ENCODE data around the gene SH3BP1.

Gene SH3BP1

DNA sequence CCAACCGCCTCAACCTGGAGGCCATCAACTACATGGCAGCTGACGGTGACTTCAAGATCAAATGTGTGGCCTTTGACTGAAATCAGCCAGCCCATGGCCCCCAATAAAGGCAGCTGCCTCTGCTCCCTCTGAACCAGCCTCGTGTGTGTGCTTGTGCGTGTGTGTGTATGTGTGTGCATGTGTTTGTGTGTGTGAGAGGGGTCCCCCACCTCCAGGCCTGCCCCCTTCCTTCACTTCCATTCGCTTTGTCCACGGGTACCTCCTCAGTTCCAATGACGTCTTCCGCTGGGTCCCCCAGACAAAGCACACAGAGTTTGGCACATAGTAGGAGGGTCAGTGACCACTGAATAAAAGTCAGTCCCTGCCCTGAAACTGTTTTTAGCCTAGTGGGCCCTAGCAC, 40.2 kb downstream of the SH3BP1 start:
- peak overlapping the region; percentile 13; the same call in 1 of the 2 replicates for H3K27ac ChIP-seq
- TF ChIP-seq ZFX (IDR thresholded peaks at IDR 0.05; ENCODE audit: borderline replicate concordance) (no peak), CTCF (IDR thresholded peaks at IDR 0.05) (no peak)

DNA sequence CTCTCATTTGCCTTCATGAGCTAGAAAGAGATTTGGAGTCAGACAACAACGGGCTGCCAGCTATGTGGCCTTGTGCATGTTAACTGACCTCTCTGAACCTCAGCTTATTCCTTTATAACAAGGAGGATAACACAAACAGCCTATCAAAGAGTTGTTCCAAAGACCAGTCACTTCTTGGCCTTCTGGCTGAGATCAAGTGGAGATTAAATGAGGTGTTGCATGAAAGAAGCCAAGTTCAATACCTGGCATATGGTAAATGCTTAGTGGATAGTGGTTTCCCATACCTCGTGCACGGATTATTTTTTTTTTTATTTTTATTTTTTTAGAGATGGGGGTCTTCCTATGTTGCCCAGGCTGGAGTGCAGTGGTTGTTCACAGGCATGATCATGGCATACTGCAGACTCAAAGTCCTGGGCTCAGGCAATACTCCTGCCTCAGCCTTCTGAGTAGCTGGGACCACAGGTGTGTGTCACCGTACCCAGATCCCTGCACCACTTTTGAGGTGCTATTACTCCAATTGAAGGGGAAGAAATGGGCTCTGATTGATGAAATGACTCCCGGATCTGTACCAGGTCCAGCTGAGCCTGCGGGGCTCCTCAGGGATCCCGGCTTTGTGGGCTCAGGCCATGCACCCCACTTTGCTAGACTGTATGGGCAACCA, 40.9 kb downstream of the SH3BP1 start:
- TF ChIP-seq CTCF (IDR thresholded peaks at IDR 0.05) (no peak), ZFX (IDR thresholded peaks at IDR 0.05; ENCODE audit: borderline replicate concordance) (no peak)
- H3K27ac ChIP-seq: peak overlapping the region; percentile 13; the same call in 1 of the 2 replicates

- no peak overlapping the region for H3K27ac ChIP-seq
- TF ChIP-seq ZFX (IDR thresholded peaks at IDR 0.05; ENCODE audit: borderline replicate concordance): no peak
- no peak for TF ChIP-seq CTCF (IDR thresholded peaks at IDR 0.05)
Observed at GRCh38 chr22:37681001-37681424, 41.5 kb downstream of the SH3BP1 start.

GRCh38 chr22:37681556-37682049, 42.1 kb downstream of the SH3BP1 start:
- H3K27ac ChIP-seq: no peak overlapping the region
- no peak for TF ChIP-seq ZFX (IDR thresholded peaks at IDR 0.05; ENCODE audit: borderline replicate concordance)
- peak; percentile 92 for TF ChIP-seq CTCF (IDR thresholded peaks at IDR 0.05)

DNA sequence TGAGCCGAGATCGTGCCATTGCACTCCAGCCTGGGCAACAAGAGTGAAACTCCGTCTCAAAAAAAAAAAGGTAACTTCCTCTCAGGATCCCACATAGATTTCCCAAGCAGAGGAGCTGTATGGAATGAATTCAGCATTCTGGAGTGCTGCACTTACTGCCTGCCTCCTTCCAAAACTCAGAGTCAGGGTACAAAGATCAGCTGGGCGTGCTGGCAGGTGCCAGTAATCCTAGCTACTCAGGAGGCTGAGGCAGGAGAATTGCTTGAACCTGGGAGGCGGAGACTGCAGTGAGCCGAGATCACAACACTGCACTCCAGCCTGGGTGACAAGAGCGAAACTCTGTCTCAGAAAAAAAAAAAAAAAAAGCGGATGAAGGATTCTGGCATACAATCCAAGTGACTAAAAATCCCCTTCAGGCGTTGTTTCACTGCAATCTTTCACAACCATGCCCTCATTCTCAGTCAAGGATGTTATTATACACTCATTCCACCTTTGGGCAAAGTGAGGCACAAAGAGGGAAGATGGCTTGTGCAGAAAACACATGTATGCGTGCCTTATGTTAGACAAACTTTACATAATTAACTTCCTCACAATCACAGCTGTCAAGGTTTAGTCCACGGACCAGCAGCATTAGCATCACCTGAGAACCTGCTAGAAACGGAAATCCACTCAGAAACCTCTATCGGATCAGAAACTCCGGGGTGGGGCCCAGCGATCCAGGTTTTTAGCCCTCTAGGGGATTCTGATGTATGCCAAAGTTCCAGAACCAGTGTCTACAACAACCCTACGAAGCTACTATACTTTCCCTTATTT, 45.5 kb downstream of the SH3BP1 start:
- TF ChIP-seq ZFX (IDR thresholded peaks at IDR 0.05; ENCODE audit: borderline replicate concordance) (no peak), CTCF (IDR thresholded peaks at IDR 0.05) (no peak)
- H3K27ac ChIP-seq: peak overlapping the region; percentile 80; the same call in 1 of the 2 replicates

DNA sequence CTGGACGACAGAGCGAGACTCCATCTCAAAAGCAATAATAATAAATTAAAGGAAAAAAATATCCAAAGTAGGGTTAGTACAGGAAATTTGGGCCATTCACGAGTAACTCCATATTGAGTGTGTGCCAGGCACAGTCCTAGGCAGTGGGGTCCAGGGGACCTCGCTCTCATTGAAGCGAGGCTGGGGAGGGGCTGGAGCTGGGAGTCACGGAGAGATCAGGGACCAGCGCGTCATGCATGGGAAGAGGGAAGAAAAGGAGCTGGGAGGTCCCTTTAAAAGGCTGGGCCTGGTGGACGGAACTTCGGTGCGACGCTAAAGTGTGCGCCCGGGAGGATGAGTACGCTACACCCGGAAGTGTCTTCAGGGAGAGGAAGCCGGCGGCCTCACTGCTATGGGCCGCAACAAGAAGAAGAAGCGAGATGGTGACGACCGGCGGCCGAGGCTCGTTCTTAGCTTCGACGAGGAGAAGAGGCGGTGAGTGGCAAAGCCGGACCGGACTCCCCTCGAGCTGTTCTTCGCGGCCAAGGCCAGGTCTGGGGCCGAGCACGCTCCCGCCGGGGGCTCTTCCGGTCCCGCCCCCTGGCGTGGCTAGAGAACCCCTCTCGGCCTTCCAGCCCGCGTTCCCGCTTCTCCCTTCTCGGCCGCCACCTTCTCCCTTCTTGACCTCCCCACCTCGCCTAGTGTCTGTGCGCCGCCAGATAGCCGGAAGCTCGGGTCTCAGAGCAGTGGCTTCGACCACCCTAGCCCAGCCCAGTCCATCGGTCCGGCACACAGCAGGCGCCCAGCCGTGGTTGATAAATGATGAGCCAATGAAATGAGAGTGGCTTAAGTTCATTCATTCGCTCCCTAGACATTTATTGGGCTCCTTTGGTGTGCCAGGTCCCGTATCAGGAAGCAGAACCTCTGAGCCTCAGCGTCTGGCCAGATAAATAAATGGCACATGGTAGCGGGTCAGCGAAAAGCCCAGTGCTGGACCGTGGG, 46.8 kb downstream of the SH3BP1 start, which contains the start of gene NOL12:
TSS of gene NOL12 (plus strand) at position 342 of the 981 bp plus-strand sequence. CDS start at position 392, 50 bp downstream.
- peak within 1 kb of the TSS; percentile 80 for H3K27ac ChIP-seq
- no peak for TF ChIP-seq CTCF (IDR thresholded peaks at IDR 0.05)

All from 22Rv1 (cell line).